OCI-LY1 (cell line): ENCODE data around the gene IGF1R.

Experiments
- EZH2 ChIP-seq: fragments of 200-600 bp; sonication (generic), shearing (Covaris generic); IDR thresholded peaks from 2 replicates; pipeline ENCODE4 v1.8.0; 2017; ENCODE audit warnings: borderline replicate concordance, mixed run types, mild to moderate bottlenecking, antibody characterized with exemption, low read length, moderate library complexity, mixed read lengths
- TF ChIP-seq, protein P1 (sequence below): fragments of 200-600 bp; sonication (generic), shearing (Covaris generic); IDR thresholded peaks from 2 replicates; pipeline ENCODE4 v1.5.1; 2017; ENCODE audit warnings: mild to moderate bottlenecking, antibody characterized with exemption, low read length, moderate library complexity, mixed read lengths

DNA sequence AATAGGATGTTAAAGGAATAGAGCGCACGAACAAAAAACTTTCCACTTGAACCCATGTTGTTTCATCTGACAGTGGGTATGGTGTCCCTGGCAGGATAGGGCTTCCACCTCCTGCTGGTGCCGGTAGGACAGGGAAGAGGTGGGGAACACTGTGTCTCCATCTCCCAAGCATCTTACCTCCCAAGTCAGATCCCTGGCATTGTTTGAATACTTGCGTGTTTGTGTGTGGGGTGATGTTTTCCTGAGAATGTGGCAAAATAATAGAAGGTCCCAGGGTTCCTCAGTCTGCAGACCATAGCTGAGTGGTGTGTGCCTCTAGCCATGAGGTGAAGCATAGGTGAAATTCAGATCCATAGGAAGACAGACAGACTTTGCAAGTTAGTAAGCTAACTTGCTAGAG is 119.4 kb downstream of the IGF1R start:
- TF ChIP-seq, protein P1, sequence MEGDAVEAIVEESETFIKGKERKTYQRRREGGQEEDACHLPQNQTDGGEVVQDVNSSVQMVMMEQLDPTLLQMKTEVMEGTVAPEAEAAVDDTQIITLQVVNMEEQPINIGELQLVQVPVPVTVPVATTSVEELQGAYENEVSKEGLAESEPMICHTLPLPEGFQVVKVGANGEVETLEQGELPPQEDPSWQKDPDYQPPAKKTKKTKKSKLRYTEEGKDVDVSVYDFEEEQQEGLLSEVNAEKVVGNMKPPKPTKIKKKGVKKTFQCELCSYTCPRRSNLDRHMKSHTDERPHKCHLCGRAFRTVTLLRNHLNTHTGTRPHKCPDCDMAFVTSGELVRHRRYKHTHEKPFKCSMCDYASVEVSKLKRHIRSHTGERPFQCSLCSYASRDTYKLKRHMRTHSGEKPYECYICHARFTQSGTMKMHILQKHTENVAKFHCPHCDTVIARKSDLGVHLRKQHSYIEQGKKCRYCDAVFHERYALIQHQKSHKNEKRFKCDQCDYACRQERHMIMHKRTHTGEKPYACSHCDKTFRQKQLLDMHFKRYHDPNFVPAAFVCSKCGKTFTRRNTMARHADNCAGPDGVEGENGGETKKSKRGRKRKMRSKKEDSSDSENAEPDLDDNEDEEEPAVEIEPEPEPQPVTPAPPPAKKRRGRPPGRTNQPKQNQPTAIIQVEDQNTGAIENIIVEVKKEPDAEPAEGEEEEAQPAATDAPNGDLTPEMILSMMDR = no peak
- no peak for TF ChIP-seq EZH2
